GM23338 (cell line): Measurements from ENCODE around the gene ANKFY1. TPM values are rescaled to one million over a fixed set of nuclear protein-coding genes. Genes with fewer than 3 reads are reported as not detected.

Source experiments
- ATAC-seq: fragments of 200-7000 bp; cut with Tn5 transposase; 3 replicates; pipeline ENCODE4 v1.9.1; 2020
- DNase-seq: peaks from one replicate; pipeline ENCODE4 v3.0.0-alpha.2; 2015; ENCODE audit warnings: low spot score
- H2AFZ ChIP-seq: fragments of 200-600 bp; sonication (generic); 2 replicates; pipeline ENCODE4 v1.8.0; 2016; ENCODE audit warnings: antibody characterized with exemption, mild to moderate bottlenecking, moderate library complexity
- H3F3A ChIP-seq: fragments of 200-600 bp; sonication (generic); replicated peaks from 2 replicates; pipeline ENCODE4 v1.8.0; 2017; ENCODE audit warnings: antibody characterized with exemption, mixed run types, low read depth
- H3K27ac ChIP-seq: fragments of 200-600 bp; sonication (generic); 2 replicates; pipeline ENCODE4 v1.6.1; 2016; ENCODE audit warnings: low read depth
- H3K27me3 ChIP-seq: fragments of 200-600 bp; sonication (generic); 2 replicates; pipeline ENCODE4 v1.8.0; 2016; ENCODE audit warnings: mild to moderate bottlenecking, mixed run types, moderate library complexity; ENCODE audit not compliant: insufficient read depth
- H3K36me3 ChIP-seq: fragments of 200-600 bp; sonication (generic); 2 replicates; pipeline ENCODE4 v1.8.0; 2016; ENCODE audit warnings: mild to moderate bottlenecking; ENCODE audit not compliant: insufficient read depth
- H3K4me1 ChIP-seq: fragments of 200-600 bp; sonication (generic); 2 replicates; pipeline ENCODE4 v1.8.0; 2016; ENCODE audit warnings: mild to moderate bottlenecking, moderate library complexity; ENCODE audit not compliant: insufficient read depth
- H3K4me2 ChIP-seq: fragments of 200-600 bp; sonication (generic); 2 replicates; pipeline ENCODE4 v1.7.1; 2017; ENCODE audit warnings: mixed run types
- H3K4me3 ChIP-seq: fragments of 200-600 bp; sonication (generic); 2 replicates; pipeline ENCODE4 v1.6.1; 2016; ENCODE audit warnings: mixed run types
- H3K79me2 ChIP-seq: fragments of 200-600 bp; sonication (generic); replicated peaks from 2 replicates; pipeline ENCODE4 v1.8.0; 2017; ENCODE audit warnings: mild to moderate bottlenecking; ENCODE audit not compliant: insufficient read depth
- H3K9me2 ChIP-seq: fragments of 200-600 bp; sonication (generic); 2 replicates; pipeline ENCODE4 v1.8.0; 2017; ENCODE audit not compliant: insufficient read depth
- H4K20me1 ChIP-seq: fragments of 200-600 bp; sonication (generic); replicated peaks from 2 replicates; pipeline ENCODE4 v1.8.0; 2017; ENCODE audit warnings: mild to moderate bottlenecking; ENCODE audit not compliant: insufficient read depth
- H3K27ac Mint-ChIP-seq: 2 replicates; pipeline ENCODE4 v1.8.0; 2020; ENCODE audit warnings: inconsistent platforms, mild to moderate bottlenecking, moderate library complexity, mixed read lengths
- H3K27me3 Mint-ChIP-seq: 3 replicates; pipeline ENCODE4 v1.8.0; 2022; ENCODE audit warnings: low read depth, mild to moderate bottlenecking, moderate library complexity, mixed read lengths, inconsistent platforms; ENCODE audit not compliant: insufficient read depth, poor library complexity
- H3K36me3 Mint-ChIP-seq: 3 replicates; pipeline ENCODE4 v1.8.0; 2021; ENCODE audit warnings: low read depth, mild to moderate bottlenecking, inconsistent platforms, moderate library complexity, mixed read lengths
- H3K4me1 Mint-ChIP-seq: 3 replicates; pipeline ENCODE4 v1.8.0; 2020; ENCODE audit warnings: mild to moderate bottlenecking, inconsistent platforms, mixed read lengths
- H3K4me3 Mint-ChIP-seq: 3 replicates; pipeline ENCODE4 v1.8.0; 2021; ENCODE audit warnings: moderate library complexity, mild to moderate bottlenecking, inconsistent platforms, mixed read lengths
- H3K9me3 Mint-ChIP-seq: 3 replicates; pipeline ENCODE4 v1.8.0; 2020; ENCODE audit warnings: moderate library complexity, mild to moderate bottlenecking, inconsistent platforms, mixed read lengths
- CREB1 ChIP-seq: fragments of 250-450 bp; sonication (Bioruptor Pico); IDR thresholded peaks from 2 replicates; pipeline ENCODE4 v1.5.0; 2020; ENCODE audit warnings: low read depth, mild to moderate bottlenecking, moderate library complexity
- CTCF ChIP-seq, 2 experiments: fragments of 200-600 bp in 1 of 2; sonication (generic) in 1 of 2; conservative IDR thresholded peaks; 2 replicates each; pipeline versions ENCODE4 v1.5.1 to v1.6.1; 2016 to 2017; ENCODE audit warnings: antibody characterized with exemption in 2 of 2, low read depth in 2 of 2, mild to moderate bottlenecking in 2 of 2, moderate library complexity in 1 of 2
- EZH2 ChIP-seq: fragments of 200-600 bp; sonication (generic); IDR thresholded peaks from one replicate; pipeline ENCODE4 v1.8.0; 2017; ENCODE audit warnings: antibody characterized with exemption, mild to moderate bottlenecking, low read depth; ENCODE audit not compliant: unreplicated experiment
- EZH2phosphoT487 ChIP-seq: fragments of 200-600 bp; sonication (generic); IDR thresholded peaks from one replicate; pipeline ENCODE4 v1.8.1; 2018; ENCODE audit warnings: antibody characterized with exemption; ENCODE audit not compliant: unreplicated experiment
- JUNB ChIP-seq: IDR thresholded peaks from one replicate; pipeline ENCODE4 v1.6.1; 2016; ENCODE audit warnings: antibody characterized with exemption; ENCODE audit not compliant: unreplicated experiment
- NANOG ChIP-seq: IDR thresholded peaks from 2 replicates; pipeline ENCODE4 v1.6.1; 2016; ENCODE audit warnings: antibody characterized with exemption, borderline replicate concordance
- POLR2AphosphoS5 ChIP-seq: IDR thresholded peaks from 2 replicates; pipeline ENCODE4 v1.6.1; 2016; ENCODE audit warnings: antibody characterized with exemption, low read depth
- STAT1 ChIP-seq: IDR thresholded peaks from one replicate; pipeline ENCODE4 v1.6.1; 2016; ENCODE audit warnings: antibody characterized with exemption; ENCODE audit not compliant: unreplicated experiment
- ZNF114 ChIP-seq: fragments of 250-450 bp; sonication (Bioruptor Pico); IDR thresholded peaks from 2 replicates; pipeline ENCODE4 v1.5.0; 2020; ENCODE audit warnings: mild to moderate bottlenecking, moderate library complexity
- ZNF331 ChIP-seq: fragments of 250-450 bp; sonication (Bioruptor Pico); IDR thresholded peaks from 2 replicates; pipeline ENCODE4 v1.5.0; 2020; ENCODE audit warnings: low read depth, mild to moderate bottlenecking, moderate library complexity
- polyA plus RNA-seq: library from polyadenylated mRNA; unstranded; fragments of >200 nt; fragmentation: Nextera tagmentation; extraction: Ambion mirVana; gene quantifications from 2 replicates; pipeline ENCODE4 v1.2.1, GENCODE V29; 2016
- total RNA-seq: library from RNA; depleted of rRNA; stranded (reverse); fragments of >200 nt; shearing (Covaris generic); gene quantifications from 2 replicates; pipeline ENCODE4 v1.2.3, GENCODE V29; 2014
- TF ChIP-seq, protein P1 (sequence below): IDR thresholded peaks from 2 replicates; pipeline ENCODE4 v1.6.1; 2016; ENCODE audit warnings: antibody characterized with exemption
- TF ChIP-seq, protein P2 (sequence below): fragments of 250-450 bp; sonication (Bioruptor Pico); IDR thresholded peaks from 2 replicates; pipeline ENCODE4 v1.5.0; 2020; ENCODE audit warnings: mild to moderate bottlenecking, moderate library complexity
- TF ChIP-seq, protein P3 (sequence below): IDR thresholded peaks from one replicate; pipeline ENCODE4 v1.6.1; 2018; ENCODE audit warnings: antibody characterized with exemption; ENCODE audit not compliant: unreplicated experiment

Gene ANKFY1
- total and polyA plus RNA-seq, 2 experiments from 2014 or later, result 12.9 to 44.4 TPM

- Histone ChIP-seq H2AFZ (no peak overlapping the region), H3K4me2 (no peak overlapping the region), H3K36me3 (no peaks in the 10 kb centered on the region; the same call in 1 of the 2 replicates), H3K27me3 (no peaks in the 10 kb centered on the region), H4K20me1 (peaks cover 4% of the 10 kb centered on the region; the same call in 1 of the 2 replicates), H3K27ac (peak overlapping the region; percentile 67), H3K4me1 (no peaks in the 10 kb centered on the region), H3K4me3 (no peak overlapping the region), H3K79me2 (0 out of 2 replicates have a peak, but pooled peaks cover 9% of the 10 kb centered on the region), H3F3A (no peaks in the 10 kb centered on the region), H3K9me2 (no peaks in the 10 kb centered on the region)
- Mint-ChIP-seq H3K27ac (peak overlapping the region; percentile 70; the same call in 1 of the 2 replicates), H3K27me3 (no peaks in the 10 kb centered on the region), H3K4me3 (no peak overlapping the region), H3K36me3 (peaks cover 24% of the 10 kb centered on the region; the same call in 2 of the 3 replicates), H3K9me3 (no peaks in the 10 kb centered on the region), H3K4me1 (no peaks in the 10 kb centered on the region)
- DNase-seq (peak; percentile 35), ATAC-seq (peak; percentile 46; the same call in 2 of the 3 replicates)
- TF ChIP-seq ZNF331 (CRISPR knock-in tag), result no peak
- TF ChIP-seq, protein P1, sequence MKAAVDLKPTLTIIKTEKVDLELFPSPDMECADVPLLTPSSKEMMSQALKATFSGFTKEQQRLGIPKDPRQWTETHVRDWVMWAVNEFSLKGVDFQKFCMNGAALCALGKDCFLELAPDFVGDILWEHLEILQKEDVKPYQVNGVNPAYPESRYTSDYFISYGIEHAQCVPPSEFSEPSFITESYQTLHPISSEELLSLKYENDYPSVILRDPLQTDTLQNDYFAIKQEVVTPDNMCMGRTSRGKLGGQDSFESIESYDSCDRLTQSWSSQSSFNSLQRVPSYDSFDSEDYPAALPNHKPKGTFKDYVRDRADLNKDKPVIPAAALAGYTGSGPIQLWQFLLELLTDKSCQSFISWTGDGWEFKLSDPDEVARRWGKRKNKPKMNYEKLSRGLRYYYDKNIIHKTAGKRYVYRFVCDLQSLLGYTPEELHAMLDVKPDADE, result no peak
- TF ChIP-seq EZH2phosphoT487, result no peak
- no peak for TF ChIP-seq CREB1
- no peak for TF ChIP-seq NANOG
- TF ChIP-seq EZH2, result no peak
- TF ChIP-seq, protein P2, sequence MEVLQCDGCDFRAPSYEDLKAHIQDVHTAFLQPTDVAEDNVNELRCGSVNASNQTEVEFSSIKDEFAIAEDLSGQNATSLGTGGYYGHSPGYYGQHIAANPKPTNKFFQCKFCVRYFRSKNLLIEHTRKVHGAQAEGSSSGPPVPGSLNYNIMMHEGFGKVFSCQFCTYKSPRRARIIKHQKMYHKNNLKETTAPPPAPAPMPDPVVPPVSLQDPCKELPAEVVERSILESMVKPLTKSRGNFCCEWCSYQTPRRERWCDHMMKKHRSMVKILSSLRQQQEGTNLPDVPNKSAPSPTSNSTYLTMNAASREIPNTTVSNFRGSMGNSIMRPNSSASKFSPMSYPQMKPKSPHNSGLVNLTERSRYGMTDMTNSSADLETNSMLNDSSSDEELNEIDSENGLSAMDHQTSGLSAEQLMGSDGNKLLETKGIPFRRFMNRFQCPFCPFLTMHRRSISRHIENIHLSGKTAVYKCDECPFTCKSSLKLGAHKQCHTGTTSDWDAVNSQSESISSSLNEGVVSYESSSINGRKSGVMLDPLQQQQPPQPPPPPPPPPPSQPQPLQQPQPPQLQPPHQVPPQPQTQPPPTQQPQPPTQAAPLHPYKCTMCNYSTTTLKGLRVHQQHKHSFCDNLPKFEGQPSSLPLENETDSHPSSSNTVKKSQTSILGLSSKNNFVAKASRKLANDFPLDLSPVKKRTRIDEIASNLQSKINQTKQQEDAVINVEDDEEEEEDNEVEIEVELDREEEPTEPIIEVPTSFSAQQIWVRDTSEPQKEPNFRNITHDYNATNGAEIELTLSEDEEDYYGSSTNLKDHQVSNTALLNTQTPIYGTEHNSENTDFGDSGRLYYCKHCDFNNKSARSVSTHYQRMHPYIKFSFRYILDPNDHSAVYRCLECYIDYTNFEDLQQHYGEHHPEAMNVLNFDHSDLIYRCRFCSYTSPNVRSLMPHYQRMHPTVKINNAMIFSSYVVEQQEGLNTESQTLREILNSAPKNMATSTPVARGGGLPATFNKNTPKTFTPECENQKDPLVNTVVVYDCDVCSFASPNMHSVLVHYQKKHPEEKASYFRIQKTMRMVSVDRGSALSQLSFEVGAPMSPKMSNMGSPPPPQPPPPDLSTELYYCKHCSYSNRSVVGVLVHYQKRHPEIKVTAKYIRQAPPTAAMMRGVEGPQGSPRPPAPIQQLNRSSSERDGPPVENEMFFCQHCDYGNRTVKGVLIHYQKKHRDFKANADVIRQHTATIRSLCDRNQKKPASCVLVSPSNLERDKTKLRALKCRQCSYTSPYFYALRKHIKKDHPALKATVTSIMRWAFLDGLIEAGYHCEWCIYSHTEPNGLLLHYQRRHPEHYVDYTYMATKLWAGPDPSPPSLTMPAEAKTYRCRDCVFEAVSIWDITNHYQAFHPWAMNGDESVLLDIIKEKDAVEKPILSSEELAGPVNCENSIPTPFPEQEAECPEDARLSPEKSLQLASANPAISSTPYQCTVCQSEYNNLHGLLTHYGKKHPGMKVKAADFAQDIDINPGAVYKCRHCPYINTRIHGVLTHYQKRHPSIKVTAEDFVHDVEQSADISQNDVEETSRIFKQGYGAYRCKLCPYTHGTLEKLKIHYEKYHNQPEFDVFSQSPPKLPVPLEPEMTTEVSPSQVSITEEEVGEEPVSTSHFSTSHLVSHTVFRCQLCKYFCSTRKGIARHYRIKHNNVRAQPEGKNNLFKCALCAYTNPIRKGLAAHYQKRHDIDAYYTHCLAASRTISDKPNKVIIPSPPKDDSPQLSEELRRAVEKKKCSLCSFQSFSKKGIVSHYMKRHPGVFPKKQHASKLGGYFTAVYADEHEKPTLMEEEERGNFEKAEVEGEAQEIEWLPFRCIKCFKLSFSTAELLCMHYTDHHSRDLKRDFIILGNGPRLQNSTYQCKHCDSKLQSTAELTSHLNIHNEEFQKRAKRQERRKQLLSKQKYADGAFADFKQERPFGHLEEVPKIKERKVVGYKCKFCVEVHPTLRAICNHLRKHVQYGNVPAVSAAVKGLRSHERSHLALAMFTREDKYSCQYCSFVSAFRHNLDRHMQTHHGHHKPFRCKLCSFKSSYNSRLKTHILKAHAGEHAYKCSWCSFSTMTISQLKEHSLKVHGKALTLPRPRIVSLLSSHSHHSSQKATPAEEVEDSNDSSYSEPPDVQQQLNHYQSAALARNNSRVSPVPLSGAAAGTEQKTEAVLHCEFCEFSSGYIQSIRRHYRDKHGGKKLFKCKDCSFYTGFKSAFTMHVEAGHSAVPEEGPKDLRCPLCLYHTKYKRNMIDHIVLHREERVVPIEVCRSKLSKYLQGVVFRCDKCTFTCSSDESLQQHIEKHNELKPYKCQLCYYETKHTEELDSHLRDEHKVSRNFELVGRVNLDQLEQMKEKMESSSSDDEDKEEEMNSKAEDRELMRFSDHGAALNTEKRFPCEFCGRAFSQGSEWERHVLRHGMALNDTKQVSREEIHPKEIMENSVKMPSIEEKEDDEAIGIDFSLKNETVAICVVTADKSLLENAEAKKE (CRISPR knock-in tag), result no peak
- no peak for TF ChIP-seq ZNF114 (CRISPR knock-in tag)
- no peak for TF ChIP-seq POLR2AphosphoS5
- TF ChIP-seq CTCF (conservative IDR thresholded peaks at IDR 0.05; ENCODE audit: low read depth in 2 of 2), result no peak
- no peak for TF ChIP-seq JUNB
- TF ChIP-seq, protein P3, sequence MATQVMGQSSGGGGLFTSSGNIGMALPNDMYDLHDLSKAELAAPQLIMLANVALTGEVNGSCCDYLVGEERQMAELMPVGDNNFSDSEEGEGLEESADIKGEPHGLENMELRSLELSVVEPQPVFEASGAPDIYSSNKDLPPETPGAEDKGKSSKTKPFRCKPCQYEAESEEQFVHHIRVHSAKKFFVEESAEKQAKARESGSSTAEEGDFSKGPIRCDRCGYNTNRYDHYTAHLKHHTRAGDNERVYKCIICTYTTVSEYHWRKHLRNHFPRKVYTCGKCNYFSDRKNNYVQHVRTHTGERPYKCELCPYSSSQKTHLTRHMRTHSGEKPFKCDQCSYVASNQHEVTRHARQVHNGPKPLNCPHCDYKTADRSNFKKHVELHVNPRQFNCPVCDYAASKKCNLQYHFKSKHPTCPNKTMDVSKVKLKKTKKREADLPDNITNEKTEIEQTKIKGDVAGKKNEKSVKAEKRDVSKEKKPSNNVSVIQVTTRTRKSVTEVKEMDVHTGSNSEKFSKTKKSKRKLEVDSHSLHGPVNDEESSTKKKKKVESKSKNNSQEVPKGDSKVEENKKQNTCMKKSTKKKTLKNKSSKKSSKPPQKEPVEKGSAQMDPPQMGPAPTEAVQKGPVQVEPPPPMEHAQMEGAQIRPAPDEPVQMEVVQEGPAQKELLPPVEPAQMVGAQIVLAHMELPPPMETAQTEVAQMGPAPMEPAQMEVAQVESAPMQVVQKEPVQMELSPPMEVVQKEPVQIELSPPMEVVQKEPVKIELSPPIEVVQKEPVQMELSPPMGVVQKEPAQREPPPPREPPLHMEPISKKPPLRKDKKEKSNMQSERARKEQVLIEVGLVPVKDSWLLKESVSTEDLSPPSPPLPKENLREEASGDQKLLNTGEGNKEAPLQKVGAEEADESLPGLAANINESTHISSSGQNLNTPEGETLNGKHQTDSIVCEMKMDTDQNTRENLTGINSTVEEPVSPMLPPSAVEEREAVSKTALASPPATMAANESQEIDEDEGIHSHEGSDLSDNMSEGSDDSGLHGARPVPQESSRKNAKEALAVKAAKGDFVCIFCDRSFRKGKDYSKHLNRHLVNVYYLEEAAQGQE, result no peak
- TF ChIP-seq STAT1, result no peak
Measured at GRCh38 chr17:4229627-4230541, 33.9 kb downstream of the ANKFY1 start.
